HCT116 (cell line): ENCODE data around the gene BMPER. TPM values are rescaled to one million over a fixed set of nuclear protein-coding genes. Genes with fewer than 3 reads are reported as not detected.

Source experiments
- ATAC-seq: fragments of 200-7000 bp; cut with Tn5 transposase; 2 replicates; pipeline ENCODE4 v1.9.1; 2020; ENCODE audit warnings: mild to moderate bottlenecking, moderate library complexity
- BruUV-seq: library from RNA; stranded (reverse); fragments of 400-500 nt; replicated peaks from 2 replicates; lab custom pipeline; 2021; lab: Mats Ljungman, UMichigan
- CTCF ChIA-PET: fragments of 300-600 bp; sonication (Branson Sonifier 250); formaldehyde crosslinking; loops from one replicate; lab custom pipeline; 2021; ENCODE audit warnings: antibody characterized with exemption; lab: Charles Lee
- POLR2A ChIA-PET: fragments of 300-600, 350-600 bp; sonication (Branson Sonifier 250); formaldehyde crosslinking; loops from one replicate; lab custom pipeline; 2021; ENCODE audit warnings: antibody characterized with exemption; lab: Charles Lee
- RAD21 ChIA-PET, 2 experiments: fragments of 300-600 bp; sonication (Branson Sonifier 250); formaldehyde crosslinking; loops; one replicate each; lab custom pipeline; 2023; ENCODE audit warnings: low total read pairs in 2 of 2; ENCODE audit not compliant: uncharacterized antibody in 2 of 2, unreplicated experiment in 2 of 2, low non-redundant PET in 1 of 2; lab: Charles Lee
- DNase-seq: peaks from one replicate; pipeline ENCODE4 v3.0.0-alpha.2; 2010; ENCODE audit warnings: low read depth, low spot score
- H2AFZ ChIP-seq: fragments of 200-600 bp; shearing (Covaris generic), sonication (generic); 2 replicates; pipeline ENCODE4 v1.6.1; 2017; ENCODE audit warnings: low read depth, mixed run types, mixed read lengths, antibody characterized with exemption, low read length; ENCODE audit not compliant: poor library complexity, severe bottlenecking
- H3K27ac ChIP-seq: 2 replicates; pipeline ENCODE4 v1.5.1; 2012; ENCODE audit warnings: low read depth, low read length
- H3K27me3 ChIP-seq: fragments of 200-600 bp; sonication (generic); 2 replicates; pipeline ENCODE4 v1.6.1; 2016; ENCODE audit warnings: mixed run types, low read length, mixed read lengths; ENCODE audit not compliant: insufficient read depth
- H3K36me3 ChIP-seq, 2 experiments: fragments of 200-500 bp in 1 of 2; fragments of 200-600 bp in 1 of 2; sonication (Bioruptor generic) in 1 of 2; sonication (generic) in 1 of 2; 2 replicates each; pipeline versions ENCODE4 v1.5.1 to v1.6.1; 2014 to 2016; ENCODE audit warnings: low read length in 2 of 2, inconsistent platforms in 1 of 2, mixed read lengths in 1 of 2, mixed run types in 1 of 2; ENCODE audit not compliant: insufficient read depth in 2 of 2, control insufficient read depth in 1 of 2
- H3K4me1 ChIP-seq, 2 experiments: fragments of 200-600 bp in 1 of 2; sonication (generic) in 1 of 2; 2 replicates each; pipeline versions ENCODE4 v1.5.1 to v1.6.1; 2012 to 2017; ENCODE audit warnings: low read length in 2 of 2, inconsistent platforms in 1 of 2, mild to moderate bottlenecking in 1 of 2, mixed read lengths in 1 of 2, mixed run types in 1 of 2, moderate library complexity in 1 of 2; ENCODE audit not compliant: insufficient read depth in 2 of 2, control insufficient read depth in 1 of 2
- H3K4me2 ChIP-seq: fragments of 200-600 bp; sonication (generic); 2 replicates; pipeline ENCODE4 v1.6.1; 2017; ENCODE audit warnings: mixed run types, low read length, mixed read lengths
- H3K4me3 ChIP-seq, 2 experiments: fragments of 200-600 bp in 1 of 2; sonication (generic) in 1 of 2; replicated peaks in 1 of 2; 2 replicates each; pipeline ENCODE4 v1.5.1; 2011 to 2016; ENCODE audit warnings: low read length in 2 of 2, control low read depth in 1 of 2, low read depth in 1 of 2, mild to moderate bottlenecking in 1 of 2, mixed read lengths in 1 of 2, mixed run types in 1 of 2
- H3K79me2 ChIP-seq: fragments of 200-600 bp; sonication (generic); 2 replicates; pipeline ENCODE4 v1.6.1; 2017; ENCODE audit warnings: mild to moderate bottlenecking, mixed run types, low read length, moderate library complexity, mixed read lengths; ENCODE audit not compliant: insufficient read depth
- H3K9ac ChIP-seq: fragments of 200-600 bp; sonication (generic); 2 replicates; pipeline ENCODE4 v1.6.1; 2016; ENCODE audit warnings: low read length, mixed read lengths
- H3K9me2 ChIP-seq: fragments of 200-600 bp; sonication (generic), shearing (Covaris generic); 2 replicates; pipeline ENCODE4 v1.6.1; 2017; ENCODE audit warnings: mixed run types, mild to moderate bottlenecking, moderate library complexity; ENCODE audit not compliant: insufficient read depth
- H3K9me3 ChIP-seq, 2 experiments: fragments of 200-500 bp in 1 of 2; fragments of 200-600 bp in 1 of 2; sonication (Bioruptor generic) in 1 of 2; sonication (generic) in 1 of 2; 2 replicates each; pipeline ENCODE4 v1.6.1; 2014 to 2017; ENCODE audit warnings: low read length in 2 of 2, mixed read lengths in 2 of 2, inconsistent platforms in 1 of 2, low read depth in 1 of 2, mild to moderate bottlenecking in 1 of 2, mixed run types in 1 of 2, moderate library complexity in 1 of 2; ENCODE audit not compliant: control insufficient read depth in 1 of 2, insufficient read depth in 1 of 2
- H4K20me1 ChIP-seq: fragments of 200-600 bp; sonication (generic), shearing (Covaris generic); 2 replicates; pipeline ENCODE4 v1.6.1; 2017; ENCODE audit warnings: mixed run types, mild to moderate bottlenecking, moderate library complexity; ENCODE audit not compliant: insufficient read depth
- JUND ChIP-seq: IDR thresholded peaks from 2 replicates; pipeline ENCODE4 v1.6.1; 2012
- REST ChIP-seq: IDR thresholded peaks from 2 replicates; pipeline ENCODE4 v1.6.1; 2012; ENCODE audit warnings: low read depth
- intact Hi-C: fragments of 100-400 bp; cut with micrococcal nuclease; formaldehyde crosslinking; loops from 2 replicates; pipeline ENCODE4 v1.10.0; 2022
- total RNA-seq: library from RNA; stranded (reverse); gene quantifications from one replicate; pipeline ENCODE4 v1.2.1, GENCODE V29; 2021; ENCODE audit not compliant: unreplicated experiment

BMPER gene
- total RNA-seq, 1 experiment from 2014 or later, result not detected

GRCh38 chr7:33928986-33929385 lies 23.6 kb downstream of the BMPER start (continued):
- no peak for TF ChIP-seq REST
- TF ChIP-seq JUND, result no peak

- no peak for TF ChIP-seq JUND
- H3K4me1 ChIP-seq, result peaks cover 3 to 8% of the 10 kb centered on the region in 2 experiments; a peak in 3 of 4 replicates
- BruUV-seq, result no TSS peak
- no peak overlapping the region for H2AFZ ChIP-seq
- H3K9ac ChIP-seq, result no peak overlapping the region
- POLR2A ChIA-PET, result interaction anchor here (1.4 kb wide), 1 partner anchor 104 kb away, joined by 3 read pairs; no protein-coding TSS in a partner anchor
- RAD21 ChIA-PET, result interaction anchor here in 1 of 2 experiments (1.2 kb wide), 1 partner anchor 689 kb away, joined by 3 read pairs; no protein-coding TSS in a partner anchor
- H3K9me2 ChIP-seq, result no peaks in the 10 kb centered on the region
- H3K27ac ChIP-seq, result no peak overlapping the region
- H3K79me2 ChIP-seq, result no peaks in the 10 kb centered on the region
- H3K4me3 ChIP-seq, result no peak overlapping the region; a peak in 1 of 4 replicates
- no peaks in the 10 kb centered on the region for H3K9me3 ChIP-seq
- ATAC-seq, result no peak
- CTCF ChIA-PET, result interaction anchor here (0.6 to 2.8 kb wide), 38 partner anchors 8 to 748 kb away, joined by 3 to 36 read pairs (median 4); no protein-coding TSS in a partner anchor
- H3K27me3 ChIP-seq, result no peaks in the 10 kb centered on the region; the same call in 1 of the 2 replicates
- intact Hi-C loops, result loop anchor here (1.0 to 2.0 kb wide), 3 partner anchors 173 to 689 kb away; no protein-coding TSS in a partner anchor
- no peaks in the 10 kb centered on the region for H4K20me1 ChIP-seq
- no peaks in the 10 kb centered on the region for H3K36me3 ChIP-seq
- peak overlapping the region; percentile 60 for H3K4me2 ChIP-seq
- DNase-seq, result no peak
Measured at GRCh38 chr7:33932221-33932620, 26.9 kb downstream of the BMPER start.
